ENCODE results near the gene RNF183.
"Not testable (repeated sequence)": the region's sequence is repeated elsewhere in the genome, so short reads cannot be mapped to it uniquely, and the experiment has no call there.

DNA sequence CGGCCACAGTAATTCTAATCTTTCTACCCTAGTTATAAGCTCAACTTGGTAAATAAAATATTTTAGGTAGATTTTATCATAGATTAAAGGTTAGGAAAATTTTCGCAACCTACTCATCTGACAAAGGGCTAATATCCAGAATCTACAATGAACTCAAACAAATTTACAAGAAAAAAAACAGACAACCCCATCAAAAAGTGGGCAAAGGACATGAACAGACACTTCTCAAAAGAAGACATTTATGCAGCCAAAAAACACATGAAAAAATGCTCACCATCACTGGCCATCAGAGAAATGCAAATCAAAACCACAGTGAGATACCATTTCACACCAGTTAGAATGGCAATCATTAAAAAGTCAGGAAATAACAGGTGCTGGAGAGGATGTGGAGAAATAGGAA, 53.5 kb downstream of the RNF183 start:
- TF ChIP-seq, protein P1, sequence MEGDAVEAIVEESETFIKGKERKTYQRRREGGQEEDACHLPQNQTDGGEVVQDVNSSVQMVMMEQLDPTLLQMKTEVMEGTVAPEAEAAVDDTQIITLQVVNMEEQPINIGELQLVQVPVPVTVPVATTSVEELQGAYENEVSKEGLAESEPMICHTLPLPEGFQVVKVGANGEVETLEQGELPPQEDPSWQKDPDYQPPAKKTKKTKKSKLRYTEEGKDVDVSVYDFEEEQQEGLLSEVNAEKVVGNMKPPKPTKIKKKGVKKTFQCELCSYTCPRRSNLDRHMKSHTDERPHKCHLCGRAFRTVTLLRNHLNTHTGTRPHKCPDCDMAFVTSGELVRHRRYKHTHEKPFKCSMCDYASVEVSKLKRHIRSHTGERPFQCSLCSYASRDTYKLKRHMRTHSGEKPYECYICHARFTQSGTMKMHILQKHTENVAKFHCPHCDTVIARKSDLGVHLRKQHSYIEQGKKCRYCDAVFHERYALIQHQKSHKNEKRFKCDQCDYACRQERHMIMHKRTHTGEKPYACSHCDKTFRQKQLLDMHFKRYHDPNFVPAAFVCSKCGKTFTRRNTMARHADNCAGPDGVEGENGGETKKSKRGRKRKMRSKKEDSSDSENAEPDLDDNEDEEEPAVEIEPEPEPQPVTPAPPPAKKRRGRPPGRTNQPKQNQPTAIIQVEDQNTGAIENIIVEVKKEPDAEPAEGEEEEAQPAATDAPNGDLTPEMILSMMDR (IDR thresholded peaks at IDR 0.05; ENCODE audit: poor library complexity, severe bottlenecking) = not testable (repeated sequence)
- TF ChIP-seq EP300 (conservative IDR thresholded peaks at IDR 0.05; ENCODE audit: poor library complexity, severe bottlenecking); RAD21 (conservative IDR thresholded peaks at IDR 0.05); POLR2AphosphoS5 (IDR thresholded peaks at IDR 0.05): not testable (repeated sequence)

All from neural cell (in vitro differentiated cells).